Natural killer cell (primary cell): ENCODE measurements around the gene SERPINE2. TPM values are rescaled to one million over a fixed set of nuclear protein-coding genes. Genes with fewer than 3 reads are reported as not detected.
A peak's percentile ranks its signal among the peaks of the same experiment; 100 is the strongest.

Experiments used
- ATAC-seq, 3 donors: fragments of 150-1000 bp in 2 of 3; fragments of 200-7000 bp in 1 of 3; cut with Tn5 transposase; 1 replicate in 1 of 3; 2 replicates in 2 of 3; pipeline ENCODE4 v1.10.0; 2021; ENCODE audit warnings: mild to moderate bottlenecking in 2 of 3, moderate library complexity in 2 of 3
- DNase-seq, 2 donors: peaks; one replicate each; pipeline versions ENCODE4 v3.0.0 to v3.0.0-alpha.2; 2013 to 2021; ENCODE audit warnings: mixed read lengths in 1 of 2
- H3K27ac ChIP-seq: one replicate; pipeline ENCODE4 v1.5.1; 2013; ENCODE audit warnings: mild to moderate bottlenecking, low read length
- H3K27me3 ChIP-seq: one replicate; pipeline ENCODE4 v1.6.1; 2013; ENCODE audit warnings: low read length; ENCODE audit not compliant: control insufficient read depth, insufficient read depth
- H3K36me3 ChIP-seq: one replicate; pipeline ENCODE4 v1.6.1; 2013; ENCODE audit warnings: low read length; ENCODE audit not compliant: control insufficient read depth, insufficient read depth
- H3K4me1 ChIP-seq: one replicate; pipeline ENCODE4 v1.6.1; 2013; ENCODE audit warnings: low read length; ENCODE audit not compliant: control insufficient read depth, insufficient read depth
- H3K4me3 ChIP-seq: one replicate; pipeline ENCODE4 v1.5.1; 2013; ENCODE audit warnings: low read length
- H3K9me3 ChIP-seq: one replicate; pipeline ENCODE4 v1.6.1; 2013; ENCODE audit warnings: low read length; ENCODE audit not compliant: control insufficient read depth, insufficient read depth
- H3K27ac Mint-ChIP-seq, 2 donors: one replicate each; pipeline ENCODE4 v1.8.0; 2022; ENCODE audit warnings: mild to moderate bottlenecking in 2 of 2, mixed read lengths in 2 of 2, moderate library complexity in 1 of 2
- H3K27me3 Mint-ChIP-seq, 2 donors: one replicate each; pipeline ENCODE4 v1.8.0; 2022; ENCODE audit warnings: low read depth in 2 of 2, mixed read lengths in 2 of 2
- H3K36me3 Mint-ChIP-seq: one replicate; pipeline ENCODE4 v1.8.0; 2022; ENCODE audit warnings: mixed read lengths
- H3K4me1 Mint-ChIP-seq, 2 donors: one replicate each; pipeline ENCODE4 v1.8.0; 2022; ENCODE audit warnings: mixed read lengths in 2 of 2
- H3K4me3 Mint-ChIP-seq: one replicate; pipeline ENCODE4 v1.8.0; 2022; ENCODE audit warnings: mild to moderate bottlenecking, moderate library complexity, mixed read lengths
- H3K9me3 Mint-ChIP-seq, 2 donors: one replicate each; pipeline ENCODE4 v1.8.0; 2022; ENCODE audit warnings: mixed read lengths in 2 of 2
- WGBS: methylation state at CpG from one replicate; pipeline ENCODE4 v1.1.7; 2013; ENCODE audit warnings: missing lambda C conversion rate; ENCODE audit not compliant: insufficient coverage; 5-methylcytosine and 5-hydroxymethylcytosine counted together
- intact Hi-C: fragments of 100-400 bp; cut with micrococcal nuclease; formaldehyde crosslinking; loops from one replicate; pipeline ENCODE4 v1.14.2; 2022
- total RNA-seq, 4 donors: library from RNA; stranded (reverse); fragments of 120-200 nt in 1 of 4; gene quantifications; one replicate each; pipeline versions ENCODE4 v1.2.3 to v1.2.4, GENCODE V29; 2013 to 2022
- TF ChIP-seq, protein P1 (sequence below): fragments of 200-600 bp; IDR thresholded peaks from one replicate; pipeline ENCODE4 v1.8.0; 2022; ENCODE audit warnings: antibody characterized with exemption

The SERPINE2 gene
- total RNA-seq, 3 donors from 2014 or later (not counting 1 experiment from before 2014, with no cell fraction given), result 3.5 to 14.6 (median 8.4) TPM

DNA sequence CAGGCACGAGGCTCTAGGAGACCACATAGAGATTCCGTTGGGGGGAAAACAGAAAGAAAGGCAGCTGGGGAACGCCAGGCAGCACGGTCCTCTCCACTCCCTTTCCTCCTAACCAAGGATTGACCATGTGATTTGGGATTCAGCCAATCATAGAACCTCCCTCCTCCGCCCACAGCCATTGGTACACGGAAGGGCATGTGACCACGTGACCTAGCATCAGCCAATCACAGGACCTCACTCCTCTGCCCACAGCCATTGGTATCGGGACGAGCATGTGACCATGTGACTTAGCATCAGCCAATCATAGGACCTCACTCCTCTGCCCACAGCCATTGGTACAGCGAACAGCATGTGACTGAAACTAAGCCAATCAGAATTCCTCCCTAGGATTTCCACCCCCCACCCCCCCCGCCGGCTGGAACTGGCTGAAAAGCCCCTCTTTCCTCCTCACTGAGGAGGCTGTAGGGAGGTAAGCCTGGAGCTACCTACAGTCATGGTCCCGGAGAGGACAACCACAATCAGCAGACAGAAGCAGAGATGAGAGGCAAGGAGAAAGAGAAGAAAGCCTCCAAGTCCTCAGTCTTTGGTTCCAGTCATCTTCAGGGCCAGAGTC lies 7.6 kb downstream of the SERPINE2 start:
- whole genome bisulfite sequencing, result 86% methylated on average over 11 of the region's 13 CpGs
- H3K27me3 Mint-ChIP-seq, result peaks cover 8 to 13% of the 10 kb centered on the region in 2 donors
- TF ChIP-seq, protein P1, sequence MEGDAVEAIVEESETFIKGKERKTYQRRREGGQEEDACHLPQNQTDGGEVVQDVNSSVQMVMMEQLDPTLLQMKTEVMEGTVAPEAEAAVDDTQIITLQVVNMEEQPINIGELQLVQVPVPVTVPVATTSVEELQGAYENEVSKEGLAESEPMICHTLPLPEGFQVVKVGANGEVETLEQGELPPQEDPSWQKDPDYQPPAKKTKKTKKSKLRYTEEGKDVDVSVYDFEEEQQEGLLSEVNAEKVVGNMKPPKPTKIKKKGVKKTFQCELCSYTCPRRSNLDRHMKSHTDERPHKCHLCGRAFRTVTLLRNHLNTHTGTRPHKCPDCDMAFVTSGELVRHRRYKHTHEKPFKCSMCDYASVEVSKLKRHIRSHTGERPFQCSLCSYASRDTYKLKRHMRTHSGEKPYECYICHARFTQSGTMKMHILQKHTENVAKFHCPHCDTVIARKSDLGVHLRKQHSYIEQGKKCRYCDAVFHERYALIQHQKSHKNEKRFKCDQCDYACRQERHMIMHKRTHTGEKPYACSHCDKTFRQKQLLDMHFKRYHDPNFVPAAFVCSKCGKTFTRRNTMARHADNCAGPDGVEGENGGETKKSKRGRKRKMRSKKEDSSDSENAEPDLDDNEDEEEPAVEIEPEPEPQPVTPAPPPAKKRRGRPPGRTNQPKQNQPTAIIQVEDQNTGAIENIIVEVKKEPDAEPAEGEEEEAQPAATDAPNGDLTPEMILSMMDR, result no peak
- H3K9me3 ChIP-seq, result no peaks in the 10 kb centered on the region
- no peak overlapping the region for H3K27ac Mint-ChIP-seq
- no peaks in the 10 kb centered on the region for H3K36me3 Mint-ChIP-seq
- no peak overlapping the region for H3K4me3 ChIP-seq
- no peaks in the 10 kb centered on the region for H3K9me3 Mint-ChIP-seq
- H3K27me3 ChIP-seq, result no peaks in the 10 kb centered on the region
- H3K36me3 ChIP-seq, result no peaks in the 10 kb centered on the region
- no peak overlapping the region for H3K4me3 Mint-ChIP-seq
- peaks cover 13 to 27% of the 10 kb centered on the region in 2 donors for H3K4me1 Mint-ChIP-seq
- no peak for ATAC-seq
- intact Hi-C loops, result no loop called here
- H3K4me1 ChIP-seq, result peaks cover 10% of the 10 kb centered on the region
- DNase-seq, result no peak
- no peak overlapping the region for H3K27ac ChIP-seq

DNA sequence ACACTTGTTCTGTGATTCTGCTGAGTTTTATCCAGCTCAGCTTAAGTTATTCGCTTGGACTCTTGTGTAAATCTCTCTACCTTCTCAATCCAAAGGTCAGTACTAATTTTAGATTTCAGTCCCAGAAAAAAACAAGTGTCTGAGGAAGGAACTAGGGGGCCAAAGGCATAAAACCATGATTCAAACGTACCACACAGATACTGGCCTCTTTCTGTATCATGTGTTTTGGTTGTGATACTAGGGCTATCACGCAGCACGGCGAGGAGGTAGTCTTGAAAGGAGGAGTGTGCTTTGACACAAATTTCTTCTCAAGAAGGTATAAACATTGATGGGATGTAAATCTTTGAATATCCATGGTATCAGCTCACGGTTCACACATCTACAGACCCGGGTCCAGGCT lies 8.3 kb downstream of the SERPINE2 start:
- Histone ChIP-seq H3K4me3 (no peak overlapping the region), H3K4me1 (peaks cover 17% of the 10 kb centered on the region), H3K27ac (no peak overlapping the region), H3K9me3 (no peaks in the 10 kb centered on the region), H3K27me3 (no peaks in the 10 kb centered on the region), H3K36me3 (no peaks in the 10 kb centered on the region)
- intact Hi-C loops, result no loop called here
- no peak for ATAC-seq
- peaks cover 20 to 29% of the 10 kb centered on the region in 2 donors for H3K4me1 Mint-ChIP-seq
- 95% methylated on average over 7 of the region's 7 CpGs for WGBS
- no peaks in the 10 kb centered on the region for H3K36me3 Mint-ChIP-seq
- TF ChIP-seq, protein P1, result no peak
- H3K27ac Mint-ChIP-seq, result no peak overlapping the region
- H3K4me3 Mint-ChIP-seq, result no peak overlapping the region
- H3K27me3 Mint-ChIP-seq, result peaks cover 5 to 8% of the 10 kb centered on the region in 2 donors
- no peak for DNase-seq
- H3K9me3 Mint-ChIP-seq, result no peaks in the 10 kb centered on the region

DNA sequence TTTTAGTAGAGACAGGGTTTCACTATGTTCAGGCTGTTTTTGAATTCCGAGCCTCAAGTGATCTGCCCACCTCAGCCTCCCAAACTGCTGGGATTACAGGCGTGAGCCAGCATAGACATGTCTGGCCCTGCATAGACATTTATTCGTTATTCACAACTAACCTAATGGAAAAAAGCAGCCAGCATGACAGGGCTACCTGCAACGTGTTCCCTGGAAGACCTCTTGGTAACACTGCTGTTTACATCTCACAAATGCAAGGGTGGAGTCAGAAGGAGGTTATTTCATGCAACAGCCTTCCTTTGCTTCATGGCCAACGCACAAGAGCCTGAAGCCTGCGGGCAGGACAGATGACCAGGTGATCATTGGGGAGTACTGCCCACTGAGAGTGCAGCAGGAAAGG lies 9.2 kb downstream of the SERPINE2 start:
- no peaks in the 10 kb centered on the region for H3K36me3 ChIP-seq
- H3K27ac ChIP-seq, result no peak overlapping the region
- 92% methylated on average over 6 of the region's 6 CpGs for WGBS
- ATAC-seq, result no peak
- H3K4me1 ChIP-seq, result peaks cover 26% of the 10 kb centered on the region
- Mint-ChIP-seq H3K4me1 (peaks cover 29 to 38% of the 10 kb centered on the region in 2 donors), H3K27ac (no peak overlapping the region), H3K4me3 (no peak overlapping the region), H3K27me3 (peaks cover 5 to 7% of the 10 kb centered on the region in 2 donors), H3K9me3 (no peaks in the 10 kb centered on the region), H3K36me3 (no peaks in the 10 kb centered on the region)
- DNase-seq, result no peak
- H3K9me3 ChIP-seq, result no peaks in the 10 kb centered on the region
- TF ChIP-seq, protein P1, result no peak
- intact Hi-C loops, result no loop called here
- H3K4me3 ChIP-seq, result no peak overlapping the region
- H3K27me3 ChIP-seq, result no peaks in the 10 kb centered on the region

DNA sequence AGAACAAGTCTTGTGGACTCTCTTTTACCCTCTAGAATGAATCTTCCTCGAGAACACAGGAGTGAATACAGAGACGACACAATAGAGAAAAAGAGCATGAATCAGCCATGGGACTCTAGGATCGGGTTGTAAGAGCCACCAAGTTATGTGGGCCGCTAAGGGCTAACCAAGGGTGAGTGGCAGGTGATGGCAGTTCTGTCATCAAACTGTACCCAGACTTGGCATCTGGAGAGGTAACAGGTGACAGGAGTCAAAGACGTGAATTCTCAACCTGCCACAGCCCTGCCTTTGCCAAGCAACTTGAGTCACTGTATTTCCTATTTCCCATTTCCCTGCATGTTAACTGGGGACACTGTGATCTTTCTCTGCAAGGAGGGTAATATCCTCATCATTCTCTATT lies 11.2 kb downstream of the SERPINE2 start:
- DNase-seq (no peak), ATAC-seq (no peak)
- Mint-ChIP-seq H3K27ac (peak overlapping the region; percentile 82 to 97), H3K36me3 (no peaks in the 10 kb centered on the region), H3K4me3 (peak overlapping the region; percentile 72), H3K9me3 (no peaks in the 10 kb centered on the region), H3K27me3 (no peaks in the 10 kb centered on the region), H3K4me1 (peaks cover 44 to 51% of the 10 kb centered on the region in 2 donors)
- H3K27me3 ChIP-seq, result no peaks in the 10 kb centered on the region
- no peaks in the 10 kb centered on the region for H3K36me3 ChIP-seq
- WGBS, result 88% methylated on average over 5 of the region's 5 CpGs
- H3K4me3 ChIP-seq, result no peak overlapping the region
- H3K27ac ChIP-seq, result no peak overlapping the region
- no peaks in the 10 kb centered on the region for H3K9me3 ChIP-seq
- intact Hi-C loops, result no loop called here
- TF ChIP-seq, protein P1, result no peak
- peaks cover 26% of the 10 kb centered on the region for H3K4me1 ChIP-seq
